H1 (cell line): ENCODE measurements around the gene SEC14L5. TPM values are rescaled to one million over a fixed set of nuclear protein-coding genes. Genes with fewer than 3 reads are reported as not detected.

Experiments
- CTCF ChIA-PET: fragments of 300-600 bp; sonication (Branson Sonifier 250); formaldehyde crosslinking; loops from one replicate; lab custom pipeline; 2021; ENCODE audit not compliant: partially characterized antibody; lab: Charles Lee
- POLR2A ChIA-PET: fragments of 300-600 bp; sonication (Branson Sonifier 250); formaldehyde crosslinking; loops from one replicate; lab custom pipeline; 2021; ENCODE audit warnings: inconsistent platforms; ENCODE audit not compliant: partially characterized antibody; lab: Charles Lee
- DNase-seq, 2 experiments: peaks; one replicate each; pipeline versions ENCODE4 v3.0.0 to v3.0.0-alpha.2; 2010 to 2022; ENCODE audit warnings: low spot score in 2 of 2, low read depth in 1 of 2, mixed read lengths in 1 of 2
- FAIRE-seq: peaks from 2 replicates; lab custom pipeline; 2011; peaks lifted over from hg19 to GRCh38; lab: Jason Lieb, UNC
- H2AFZ ChIP-seq: 2 replicates; pipeline ENCODE4 v1.8.1; 2012; ENCODE audit warnings: low read length, inconsistent platforms
- H2AK5ac ChIP-seq: 2 replicates; pipeline ENCODE4 v1.6.1; 2013; ENCODE audit warnings: low read depth, low read length
- H2BK120ac ChIP-seq: replicated peaks from 2 replicates; pipeline ENCODE3; 2013; ENCODE audit warnings: low read depth, low read length, inconsistent platforms
- H2BK12ac ChIP-seq: 2 replicates; pipeline ENCODE4 v1.6.1; 2013; ENCODE audit warnings: low read depth, low read length
- H2BK15ac ChIP-seq: 2 replicates; pipeline ENCODE4 v1.6.1; 2013; ENCODE audit warnings: low read length
- H2BK20ac ChIP-seq: 2 replicates; pipeline ENCODE4 v1.6.1; 2013; ENCODE audit warnings: low read length
- H2BK5ac ChIP-seq: 2 replicates; pipeline ENCODE4 v1.6.1; 2013; ENCODE audit warnings: low read depth, low read length
- H3K14ac ChIP-seq: 2 replicates; pipeline ENCODE4 v1.6.1; 2013; ENCODE audit warnings: inconsistent platforms; ENCODE audit not compliant: insufficient read length
- H3K18ac ChIP-seq: 2 replicates; pipeline ENCODE4 v1.6.1; 2013; ENCODE audit warnings: low read length; ENCODE audit errors: extremely low read depth
- H3K23ac ChIP-seq: 2 replicates; pipeline ENCODE4 v1.6.1; 2013; ENCODE audit warnings: inconsistent platforms; ENCODE audit not compliant: insufficient read length
- H3K23me2 ChIP-seq: 2 replicates; pipeline ENCODE4 v1.6.1; 2013; ENCODE audit warnings: low read depth, low read length
- H3K27ac ChIP-seq: 2 replicates; pipeline ENCODE4 v1.6.1; 2011; ENCODE audit warnings: low read depth, low read length, inconsistent platforms
- H3K27me3 ChIP-seq, 4 experiments: replicated peaks in 1 of 4; 1 replicate in 1 of 4; 2 replicates in 3 of 4; pipeline versions ENCODE4 v1.6.1 to v1.8.1; 2011 to 2013; ENCODE audit warnings: low read length in 3 of 4, mild to moderate bottlenecking in 3 of 4, inconsistent platforms in 2 of 4, mixed read lengths in 2 of 4, moderate library complexity in 1 of 4; ENCODE audit not compliant: control insufficient read depth in 3 of 4, insufficient read depth in 3 of 4; ENCODE audit errors: extremely low read depth in 1 of 4
- H3K36me3 ChIP-seq, 4 experiments: 2 replicates each; pipeline versions ENCODE4 v1.6.1 to v1.8.1; 2011 to 2013; ENCODE audit warnings: mild to moderate bottlenecking in 4 of 4, low read length in 3 of 4, moderate library complexity in 2 of 4, control low read depth in 1 of 4, inconsistent platforms in 1 of 4; ENCODE audit not compliant: insufficient read depth in 4 of 4, control insufficient read depth in 2 of 4
- H3K4ac ChIP-seq: replicated peaks from 2 replicates; pipeline ENCODE3; 2013; ENCODE audit warnings: low read length, low read depth, mixed read lengths, inconsistent platforms; ENCODE audit not compliant: insufficient read length
- H3K4me1 ChIP-seq, 4 experiments: replicated peaks in 1 of 4; 1 replicate in 1 of 4; 2 replicates in 3 of 4; pipeline versions ENCODE4 v1.6.1 to v1.8.1; 2011 to 2013; ENCODE audit warnings: low read length in 3 of 4, inconsistent platforms in 2 of 4, mixed read lengths in 1 of 4; ENCODE audit not compliant: insufficient read depth in 4 of 4, control insufficient read depth in 3 of 4
- H3K4me2 ChIP-seq, 2 experiments: 2 replicates each; pipeline versions ENCODE4 v1.6.1 to v1.8.1; 2011 to 2013; ENCODE audit warnings: low read depth in 2 of 2, low read length in 2 of 2, control low read depth in 1 of 2, inconsistent platforms in 1 of 2, mild to moderate bottlenecking in 1 of 2; ENCODE audit not compliant: insufficient read depth in 1 of 2
- H3K4me3 ChIP-seq, 4 experiments: fragments of 200-600, 300-600 bp in 1 of 4; sonication (generic), shearing (Covaris generic), sonication (Bioruptor Twin) in 1 of 4; 2 replicates each; pipeline versions ENCODE4 v1.5.1 to v1.8.1; 2011 to 2016; ENCODE audit warnings: low read length in 4 of 4, low read depth in 3 of 4, control low read depth in 2 of 4, inconsistent platforms in 2 of 4, mild to moderate bottlenecking in 2 of 4, mixed read lengths in 1 of 4, moderate library complexity in 1 of 4; ENCODE audit not compliant: insufficient read depth in 2 of 4; ENCODE audit errors: extremely low read depth in 1 of 4
- H3K56ac ChIP-seq: replicated peaks from 2 replicates; pipeline ENCODE3; 2013; ENCODE audit warnings: low read depth, mild to moderate bottlenecking, mixed read lengths, low read length, inconsistent platforms; ENCODE audit not compliant: insufficient read length
- H3K79me1 ChIP-seq: 2 replicates; pipeline ENCODE4 v1.6.1; 2013; ENCODE audit warnings: low read depth, low read length, control low read depth
- H3K79me2 ChIP-seq, 2 experiments: 2 replicates each; pipeline versions ENCODE4 v1.6.1 to v1.8.1; 2012 to 2013; ENCODE audit warnings: low read length in 2 of 2, mild to moderate bottlenecking in 2 of 2, inconsistent platforms in 1 of 2; ENCODE audit not compliant: insufficient read depth in 2 of 2, control insufficient read depth in 1 of 2
- H3K9ac ChIP-seq, 4 experiments: replicated peaks in 1 of 4; 1 replicate in 1 of 4; 2 replicates in 3 of 4; pipeline versions ENCODE4 v1.6.1 to v1.8.1; 2011 to 2013; ENCODE audit warnings: low read depth in 3 of 4, low read length in 3 of 4, control low read depth in 2 of 4, mild to moderate bottlenecking in 2 of 4, moderate library complexity in 2 of 4, inconsistent platforms in 1 of 4; ENCODE audit errors: extremely low read depth in 1 of 4
- H3K9me3 ChIP-seq, 2 experiments: 2 replicates each; pipeline versions ENCODE4 v1.6.1 to v1.8.1; 2012 to 2013; ENCODE audit warnings: mild to moderate bottlenecking in 2 of 2, moderate library complexity in 2 of 2, control low read depth in 1 of 2, inconsistent platforms in 1 of 2, low read depth in 1 of 2, low read length in 1 of 2, mixed read lengths in 1 of 2; ENCODE audit not compliant: insufficient read depth in 2 of 2
- H4K20me1 ChIP-seq, 2 experiments: replicated peaks in 1 of 2; 2 replicates each; pipeline versions ENCODE3 to v1.8.1; 2011 to 2013; ENCODE audit warnings: inconsistent platforms in 2 of 2, low read length in 2 of 2, mild to moderate bottlenecking in 1 of 2; ENCODE audit not compliant: insufficient read depth in 2 of 2, control insufficient read depth in 1 of 2
- H4K5ac ChIP-seq: 2 replicates; pipeline ENCODE4 v1.6.1; 2013; ENCODE audit warnings: low read length, low read depth, mixed read lengths, inconsistent platforms; ENCODE audit not compliant: insufficient read length
- H4K8ac ChIP-seq: 2 replicates; pipeline ENCODE4 v1.8.0; 2013; ENCODE audit warnings: mild to moderate bottlenecking, moderate library complexity, low read length, inconsistent platforms; ENCODE audit not compliant: insufficient read depth; ENCODE audit errors: extremely low read depth
- H4K91ac ChIP-seq: replicated peaks from 2 replicates; pipeline ENCODE3; 2013; ENCODE audit warnings: low read length, mixed read lengths, inconsistent platforms; ENCODE audit not compliant: insufficient read length
- BCL11A ChIP-seq, 2 experiments: IDR thresholded peaks; one replicate each; pipeline ENCODE4 v1.6.1; 2011; ENCODE audit warnings: low read depth in 2 of 2, low read length in 2 of 2, mild to moderate bottlenecking in 2 of 2
- CBX8 ChIP-seq: fragments of 300-800, 300-1000 bp; sonication (generic); IDR thresholded peaks from 2 replicates; pipeline ENCODE4 v1.7.1; 2016; ENCODE audit warnings: low read depth, low read length, borderline replicate concordance
- CHD2 ChIP-seq: IDR thresholded peaks from 2 replicates; pipeline ENCODE4 v1.6.1; 2012; ENCODE audit warnings: low read length, improper control_type of control experiment
- EZH2 ChIP-seq: fragments of 200-600 bp; sonication (generic); IDR thresholded peaks from 2 replicates; pipeline ENCODE4 v1.7.1; 2012; ENCODE audit warnings: low read depth, mild to moderate bottlenecking, moderate library complexity, low read length, inconsistent platforms; ENCODE audit not compliant: severe bottlenecking
- KDM1A ChIP-seq: fragments of 200-600, 300-600 bp; sonication (generic); IDR thresholded peaks from 2 replicates; pipeline ENCODE4 v1.7.1; 2016; ENCODE audit warnings: mild to moderate bottlenecking, low read length, borderline replicate concordance
- KDM5A ChIP-seq: fragments of 200-600 bp; IDR thresholded peaks from 2 replicates; pipeline ENCODE4 v1.7.1; 2012; ENCODE audit warnings: mild to moderate bottlenecking, low read length, inconsistent platforms, mixed read lengths
- NRF1 ChIP-seq: IDR thresholded peaks from 2 replicates; pipeline ENCODE4 v1.6.1; 2011; ENCODE audit warnings: mild to moderate bottlenecking, low read depth, low read length, improper control_type of control experiment
- RAD21 ChIP-seq, 2 experiments: IDR thresholded peaks in 1 of 2; conservative IDR thresholded peaks in 1 of 2; 2 replicates each; pipeline ENCODE4 v1.6.1; 2011; ENCODE audit warnings: low read depth in 2 of 2, low read length in 2 of 2, improper control_type of control experiment in 1 of 2, inconsistent platforms in 1 of 2, mild to moderate bottlenecking in 1 of 2, moderate library complexity in 1 of 2
- RFX5 ChIP-seq: IDR thresholded peaks from 2 replicates; pipeline ENCODE4 v1.6.1; 2011; ENCODE audit warnings: low read depth, low read length, improper control_type of control experiment, borderline replicate concordance
- SP2 ChIP-seq: IDR thresholded peaks from 2 replicates; pipeline ENCODE4 v1.6.1; 2012; ENCODE audit warnings: mild to moderate bottlenecking, low read length, inconsistent platforms
- TCF12 ChIP-seq: IDR thresholded peaks from 2 replicates; pipeline ENCODE4 v1.6.1; 2011; ENCODE audit warnings: low read depth, mild to moderate bottlenecking, low read length
- TEAD4 ChIP-seq: IDR thresholded peaks from 2 replicates; pipeline ENCODE4 v1.6.1; 2012; ENCODE audit warnings: low read depth, low read length, inconsistent platforms, mixed read lengths
- ZNF274 ChIP-seq: IDR thresholded peaks from 2 replicates; pipeline ENCODE4 v1.7.0; 2012; ENCODE audit warnings: low read length, borderline replicate concordance; ENCODE audit errors: extremely low read depth
- WGBS, 2 experiments: shearing (Covaris generic) in 1 of 2; methylation state at CpG; one replicate each; pipeline versions ENCODE4 v1.1.6 to v1.1.7; 2013 to 2015; ENCODE audit warnings: low lambda C conversion rate in 2 of 2, mixed read lengths in 2 of 2, inconsistent platforms in 1 of 2, low coverage in 1 of 2, missing lambda C conversion rate in 1 of 2; ENCODE audit not compliant: insufficient replicate concordance in 2 of 2, insufficient coverage in 1 of 2, insufficient read length in 1 of 2; ENCODE audit errors: extremely low coverage in 1 of 2, missing lambda C conversion rate in 1 of 2; 5-methylcytosine and 5-hydroxymethylcytosine counted together
- polyA plus RNA-seq, 7 experiments: library from polyadenylated mRNA; depleted of rRNA in 3 of 7; stranded (reverse) in 5 of 7; unstranded in 2 of 7; fragments of >200 nt in 5 of 7; fragments of 200-250 nt in 2 of 7; gene quantifications; 1 replicate in 5 of 7; 2 replicates in 1 of 7; 4 replicates in 1 of 7; pipeline versions ENCODE4 v1.2.1 to v1.2.3, GENCODE V29; 2011 to 2013; ENCODE audit warnings: missing spikeins in 2 of 7, mixed read lengths in 2 of 7
- total RNA-seq: library from RNA; stranded (reverse); fragmentation: NEBNext Ultra II Directional; extraction: Animal tissue kit (Norgen Biotek cat#: 25700); gene quantifications from 2 replicates; pipeline ENCODE4 v1.2.1, GENCODE V29; 2021

Gene SEC14L5
- total and polyA plus RNA-seq, 2 of the 8 experiments (the other 6 are each of a cell fraction or from before 2014, with no cell fraction given) = 1.9 to 3.0 TPM

DNA sequence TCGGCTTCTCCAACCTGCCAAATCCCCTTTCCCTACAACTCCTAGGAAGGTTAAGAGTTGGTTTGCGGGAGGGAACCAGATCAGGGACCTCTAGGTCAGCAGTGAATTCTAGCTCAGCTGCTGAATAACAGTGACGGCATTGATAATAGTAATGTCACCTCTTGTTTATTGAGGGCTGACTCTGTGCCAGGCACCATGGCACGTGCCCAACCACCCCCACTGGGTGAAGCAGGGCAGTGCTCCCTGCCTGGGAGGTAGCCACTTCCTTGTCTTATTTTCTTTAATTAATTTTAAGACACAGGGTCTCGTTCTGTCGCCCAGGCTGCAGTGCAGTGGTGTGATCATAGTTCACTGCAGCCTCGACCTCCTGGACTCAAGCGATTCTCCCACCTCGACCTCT is 15.6 kb upstream of the SEC14L5 start:
- 90% methylated on average over 9 of the region's 9 CpGs; no CpG with 5 or more reads in 1 of the 2 experiments for WGBS, 2 experiments
- Histone ChIP-seq H2BK5ac (peak overlapping the region; percentile 96), H3K79me1 (no peaks in the 10 kb centered on the region), H3K36me3 (no peaks in the 10 kb centered on the region), H3K4me2 (peak overlapping the region in 1 of 2 experiments; percentile 56; a peak in 1 of 4 replicates), H2BK15ac (peak overlapping the region; percentile 12; the same call in 1 of the 2 replicates), H3K9me3 (no peaks in the 10 kb centered on the region), H3K14ac (no peak overlapping the region), H3K23ac (no peak overlapping the region), H3K79me2 (no peaks in the 10 kb centered on the region), H4K5ac (no peak overlapping the region), H3K4me1 (peaks cover 16 to 36% (median 25%) of the 10 kb centered on the region in 4 experiments), H2BK12ac (peak overlapping the region; percentile 99), H2BK20ac (peak overlapping the region; percentile 67; the same call in 1 of the 2 replicates), H2AK5ac (peak overlapping the region; percentile 99; the same call in 1 of the 2 replicates), H3K4me3 (peak overlapping the region in 1 of 4 experiments; percentile 30; a peak in 1 of 8 replicates), H3K18ac (peak overlapping the region; percentile 85; the same call in 1 of the 2 replicates), H2AFZ (no peak overlapping the region), H3K23me2 (peaks cover 8% of the 10 kb centered on the region; the same call in 1 of the 2 replicates), H3K27me3 (no peaks in the 10 kb centered on the region), H4K8ac (no peak overlapping the region), H4K20me1 (no peaks in the 10 kb centered on the region), H4K91ac (peak overlapping the region; percentile 56), H3K27ac (0 out of 2 replicates have a peak overlapping the region, but pooled peaks have one; percentile 88), H2BK120ac (no peak overlapping the region), H3K56ac (no peak overlapping the region), H3K9ac (no peak overlapping the region; a peak in 2 of 7 replicates), H3K4ac (peak overlapping the region; percentile 9)
- ChIA-PET POLR2A (interaction anchor here (1.2 to 1.9 kb wide), 4 partner anchors 21 to 32 kb away, joined by 3 to 6 read pairs (median 4); no protein-coding TSS in a partner anchor), CTCF (interaction anchor here (0.7 to 1.9 kb wide), 4 partner anchors 10 to 206 kb away, joined by 3 to 5 read pairs (median 4); no protein-coding TSS in a partner anchor)
- FAIRE-seq (no peak), DNase-seq (no peak)
- TF ChIP-seq NRF1 (no peak), EZH2 (no peak), RAD21 (IDR thresholded peaks at IDR 0.05 in 1 of 2, conservative IDR thresholded peaks at IDR 0.05 in 1 of 2; ENCODE audit: low read depth in 2 of 2, low read length in 2 of 2) (no peak), CBX8 (no peak), TCF12 (no peak), KDM1A (no peak), TEAD4 (no peak), CHD2 (no peak), KDM5A (no peak), RFX5 (no peak), BCL11A (IDR thresholded peaks at IDR 0.05; ENCODE audit: low read depth in 2 of 2, low read length in 2 of 2) (no peak), SP2 (no peak), ZNF274 (no peak)
